ENCODE data around the gene NAALADL1.
"Not testable (repeated sequence)": the region's sequence is repeated elsewhere in the genome, so short reads cannot be mapped to it uniquely, and the experiment has no call there.

The NAALADL1 gene

GRCh38 chr11:65008016-65008415 lies 50.3 kb downstream of the NAALADL1 start:
- Histone ChIP-seq H3K4me1 (ENCODE audit: control insufficient read depth in 1 of 2, insufficient read depth in 2 of 2, low read length in 2 of 2) (peaks cover 2 to 4% of the 10 kb centered on the region in 2 experiments), H3K18ac (ENCODE audit: low read length) (no peak overlapping the region), H4K8ac (ENCODE audit: low read depth, low read length) (no peak overlapping the region), H3K79me1 (ENCODE audit: low read length) (no peaks in the 10 kb centered on the region), H3K9ac (ENCODE audit: low read length) (no peak overlapping the region), H3K23ac (ENCODE audit: low read length) (no peak overlapping the region), H2BK120ac (ENCODE audit: insufficient read depth, low read length, poor library complexity) (no peak overlapping the region), H3K36me3 (ENCODE audit: control insufficient read depth in 1 of 2, insufficient read depth in 2 of 2, low read length in 2 of 2) (no peaks in the 10 kb centered on the region), H3K27ac (ENCODE audit: low read depth, low read length) (no peak overlapping the region), H3K27me3 (ENCODE audit: insufficient read depth, low read length) (no peaks in the 10 kb centered on the region), H3K79me2 (ENCODE audit: control insufficient read depth, insufficient read depth, low read length, poor library complexity) (no peaks in the 10 kb centered on the region), H2AK5ac (ENCODE audit: low read length) (no peak overlapping the region), H3K4me3 (ENCODE audit: low read depth, low read length) (no peak overlapping the region), H2BK5ac (ENCODE audit: low read depth, low read length, poor library complexity) (no peak overlapping the region), H3K14ac (ENCODE audit: low read length) (no peak overlapping the region), H4K12ac (ENCODE audit: low read depth, low read length) (no peak overlapping the region), H3K4me2 (ENCODE audit: low read length) (no peak overlapping the region), H2AFZ (ENCODE audit: insufficient read depth, low read length, poor library complexity) (no peak overlapping the region), H3K9me3 (ENCODE audit: insufficient read depth, low read depth, low read length) (no peaks in the 10 kb centered on the region), H4K91ac (ENCODE audit: low read depth, low read length) (no peak overlapping the region), H3K4ac (ENCODE audit: low read depth, low read length) (no peak overlapping the region), H2BK12ac (ENCODE audit: low read length) (no peak overlapping the region)
- no CpG with 5 or more reads among the region's 7 CpGs for WGBS (ENCODE audit: extremely low coverage, insufficient coverage, insufficient read length)
- no peak for DNase-seq

DNA sequence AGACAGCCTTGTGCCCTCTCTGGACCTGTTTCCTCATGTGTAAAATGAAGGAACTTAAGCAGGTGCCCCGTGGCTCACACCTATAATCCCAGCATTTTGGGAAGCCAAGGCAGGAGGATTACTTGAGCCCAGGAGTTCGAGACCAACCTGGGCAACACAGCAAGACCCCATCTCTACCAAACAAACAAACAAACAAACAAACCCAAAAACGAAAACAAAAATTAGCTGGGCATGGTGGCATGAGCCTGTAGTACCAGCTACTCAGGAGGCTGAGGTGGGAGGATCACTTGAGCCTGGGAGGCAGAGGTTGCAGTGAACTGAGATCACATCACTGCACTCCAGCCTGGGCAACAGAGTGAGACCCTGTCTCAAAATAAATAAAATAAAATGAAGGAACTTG lies 54.4 kb downstream of the NAALADL1 start:
- not testable (repeated sequence) for H2BK5ac ChIP-seq (ENCODE audit: low read depth, low read length, poor library complexity); H3K9ac ChIP-seq (ENCODE audit: low read length); H2BK120ac ChIP-seq (ENCODE audit: insufficient read depth, low read length, poor library complexity); H2AK5ac ChIP-seq (ENCODE audit: low read length); H3K4me2 ChIP-seq (ENCODE audit: low read length); H4K12ac ChIP-seq (ENCODE audit: low read depth, low read length); H3K36me3 ChIP-seq (ENCODE audit: control insufficient read depth in 1 of 2, insufficient read depth in 2 of 2, low read length in 2 of 2); H3K14ac ChIP-seq (ENCODE audit: low read length); H4K91ac ChIP-seq (ENCODE audit: low read depth, low read length); H3K18ac ChIP-seq (ENCODE audit: low read length); H3K27me3 ChIP-seq (ENCODE audit: insufficient read depth, low read length); H3K79me1 ChIP-seq (ENCODE audit: low read length); H3K4me3 ChIP-seq (ENCODE audit: low read depth, low read length); H3K27ac ChIP-seq (ENCODE audit: low read depth, low read length); H3K79me2 ChIP-seq (ENCODE audit: control insufficient read depth, insufficient read depth, low read length, poor library complexity); H3K23ac ChIP-seq (ENCODE audit: low read length); H3K4ac ChIP-seq (ENCODE audit: low read depth, low read length); H3K4me1 ChIP-seq (ENCODE audit: control insufficient read depth in 1 of 2, insufficient read depth in 2 of 2, low read length in 2 of 2); H2AFZ ChIP-seq (ENCODE audit: insufficient read depth, low read length, poor library complexity); DNase-seq; H3K9me3 ChIP-seq (ENCODE audit: insufficient read depth, low read depth, low read length); H2BK12ac ChIP-seq (ENCODE audit: low read length); H4K8ac ChIP-seq (ENCODE audit: low read depth, low read length)
- no CpG with 5 or more reads among the region's 3 CpGs for WGBS (ENCODE audit: extremely low coverage, insufficient coverage, insufficient read length)

- no peak for DNase-seq
- Histone ChIP-seq H4K91ac (ENCODE audit: low read depth, low read length) (no peak overlapping the region), H2BK5ac (ENCODE audit: low read depth, low read length, poor library complexity) (no peak overlapping the region), H4K8ac (ENCODE audit: low read depth, low read length) (no peak overlapping the region), H3K14ac (ENCODE audit: low read length) (no peak overlapping the region), H3K4ac (ENCODE audit: low read depth, low read length) (no peak overlapping the region), H3K4me1 (ENCODE audit: control insufficient read depth in 1 of 2, insufficient read depth in 2 of 2, low read length in 2 of 2) (peaks cover 2 to 4% of the 10 kb centered on the region in 2 experiments), H3K79me1 (ENCODE audit: low read length) (no peaks in the 10 kb centered on the region), H3K4me3 (ENCODE audit: low read depth, low read length) (no peak overlapping the region), H2BK120ac (ENCODE audit: insufficient read depth, low read length, poor library complexity) (no peak overlapping the region), H3K27ac (ENCODE audit: low read depth, low read length) (no peak overlapping the region), H2BK12ac (ENCODE audit: low read length) (no peak overlapping the region), H3K9me3 (ENCODE audit: insufficient read depth, low read depth, low read length) (no peaks in the 10 kb centered on the region), H2AFZ (ENCODE audit: insufficient read depth, low read length, poor library complexity) (no peak overlapping the region), H3K79me2 (ENCODE audit: control insufficient read depth, insufficient read depth, low read length, poor library complexity) (no peaks in the 10 kb centered on the region), H3K23ac (ENCODE audit: low read length) (no peak overlapping the region), H2AK5ac (ENCODE audit: low read length) (no peak overlapping the region), H3K18ac (ENCODE audit: low read length) (no peak overlapping the region), H3K9ac (ENCODE audit: low read length) (no peak overlapping the region), H4K12ac (ENCODE audit: low read depth, low read length) (no peak overlapping the region), H3K4me2 (ENCODE audit: low read length) (no peak overlapping the region), H3K36me3 (ENCODE audit: control insufficient read depth in 1 of 2, insufficient read depth in 2 of 2, low read length in 2 of 2) (no peaks in the 10 kb centered on the region), H3K27me3 (ENCODE audit: insufficient read depth, low read length) (no peaks in the 10 kb centered on the region)
- WGBS (ENCODE audit: extremely low coverage, insufficient coverage, insufficient read length): no CpG with 5 or more reads among the region's 7 CpGs
These were observed 55.1 kb downstream of the NAALADL1 start for GRCh38 chr11:65003282-65003681.

GRCh38 chr11:65002706-65003105 lies 55.6 kb downstream of the NAALADL1 start:
- Histone ChIP-seq H3K9me3 (ENCODE audit: insufficient read depth, low read depth, low read length) (no peaks in the 10 kb centered on the region), H2AK5ac (ENCODE audit: low read length) (no peak overlapping the region), H3K4me1 (ENCODE audit: control insufficient read depth in 1 of 2, insufficient read depth in 2 of 2, low read length in 2 of 2) (peaks cover 2 to 4% of the 10 kb centered on the region in 2 experiments), H2BK5ac (ENCODE audit: low read depth, low read length, poor library complexity) (no peak overlapping the region), H3K36me3 (ENCODE audit: control insufficient read depth in 1 of 2, insufficient read depth in 2 of 2, low read length in 2 of 2) (no peaks in the 10 kb centered on the region), H2BK120ac (ENCODE audit: insufficient read depth, low read length, poor library complexity) (no peak overlapping the region), H3K18ac (ENCODE audit: low read length) (no peak overlapping the region), H3K9ac (ENCODE audit: low read length) (no peak overlapping the region), H3K27ac (ENCODE audit: low read depth, low read length) (no peak overlapping the region), H3K4ac (ENCODE audit: low read depth, low read length) (no peak overlapping the region), H4K91ac (ENCODE audit: low read depth, low read length) (no peak overlapping the region), H3K4me3 (ENCODE audit: low read depth, low read length) (no peak overlapping the region), H4K8ac (ENCODE audit: low read depth, low read length) (no peak overlapping the region), H3K27me3 (ENCODE audit: insufficient read depth, low read length) (no peaks in the 10 kb centered on the region), H2BK12ac (ENCODE audit: low read length) (no peak overlapping the region), H3K23ac (ENCODE audit: low read length) (no peak overlapping the region), H3K14ac (ENCODE audit: low read length) (no peak overlapping the region), H3K4me2 (ENCODE audit: low read length) (no peak overlapping the region), H3K79me2 (ENCODE audit: control insufficient read depth, insufficient read depth, low read length, poor library complexity) (no peaks in the 10 kb centered on the region), H3K79me1 (ENCODE audit: low read length) (no peaks in the 10 kb centered on the region), H2AFZ (ENCODE audit: insufficient read depth, low read length, poor library complexity) (no peak overlapping the region), H4K12ac (ENCODE audit: low read depth, low read length) (no peak overlapping the region)
- DNase-seq: no peak
- WGBS (ENCODE audit: extremely low coverage, insufficient coverage, insufficient read length): no CpG with 5 or more reads among the region's 5 CpGs

All from trophoblast cell (in vitro differentiated cells and primary cell).